GM23248 (cell line): Measurements from ENCODE around the gene ABHD2.

Experiments used
- EZH2 ChIP-seq: fragments of 200-600 bp; sonication (generic); IDR thresholded peaks from 2 replicates; pipeline ENCODE4 v1.6.1; 2018; ENCODE audit warnings: antibody characterized with exemption, mild to moderate bottlenecking; ENCODE audit not compliant: insufficient read depth, poor library complexity, severe bottlenecking
- EZH2phosphoT487 ChIP-seq: fragments of 200-600 bp; sonication (generic); IDR thresholded peaks from 2 replicates; pipeline ENCODE4 v1.6.1; 2018; ENCODE audit warnings: antibody characterized with exemption, moderate library complexity, mild to moderate bottlenecking, low read depth; ENCODE audit not compliant: insufficient read depth

GRCh38 chr15:89098281-89098680 lies 10.0 kb downstream of the ABHD2 start:
- no peak for TF ChIP-seq EZH2
- no peak for TF ChIP-seq EZH2phosphoT487
